Fibroblast of villous mesenchyme (primary cell): ENCODE results near the gene CIITA. TPM values are rescaled to one million over a fixed set of nuclear protein-coding genes. Genes with fewer than 3 reads are reported as not detected.

Source experiments
- DNase-seq: peaks from one replicate; pipeline ENCODE4 v3.0.0-alpha.2; 2010; ENCODE audit warnings: low read depth
- H3K4me3 ChIP-seq: 2 replicates; pipeline ENCODE4 v1.5.1; 2011; ENCODE audit warnings: low read depth, mild to moderate bottlenecking, low read length
- total RNA-seq: library from RNA; depleted of rRNA; stranded (reverse); fragments of >200 nt; gene quantifications from 2 replicates; pipeline ENCODE4 v1.2.3, GENCODE V29; 2012
- TF ChIP-seq, protein P1 (sequence below): IDR thresholded peaks from 2 replicates; pipeline ENCODE4 v1.5.1; 2012; ENCODE audit warnings: low read depth, mild to moderate bottlenecking, low read length; ENCODE audit not compliant: insufficient read depth

The CIITA gene
- total RNA-seq, 1 donor, result under 0.01 TPM

DNA sequence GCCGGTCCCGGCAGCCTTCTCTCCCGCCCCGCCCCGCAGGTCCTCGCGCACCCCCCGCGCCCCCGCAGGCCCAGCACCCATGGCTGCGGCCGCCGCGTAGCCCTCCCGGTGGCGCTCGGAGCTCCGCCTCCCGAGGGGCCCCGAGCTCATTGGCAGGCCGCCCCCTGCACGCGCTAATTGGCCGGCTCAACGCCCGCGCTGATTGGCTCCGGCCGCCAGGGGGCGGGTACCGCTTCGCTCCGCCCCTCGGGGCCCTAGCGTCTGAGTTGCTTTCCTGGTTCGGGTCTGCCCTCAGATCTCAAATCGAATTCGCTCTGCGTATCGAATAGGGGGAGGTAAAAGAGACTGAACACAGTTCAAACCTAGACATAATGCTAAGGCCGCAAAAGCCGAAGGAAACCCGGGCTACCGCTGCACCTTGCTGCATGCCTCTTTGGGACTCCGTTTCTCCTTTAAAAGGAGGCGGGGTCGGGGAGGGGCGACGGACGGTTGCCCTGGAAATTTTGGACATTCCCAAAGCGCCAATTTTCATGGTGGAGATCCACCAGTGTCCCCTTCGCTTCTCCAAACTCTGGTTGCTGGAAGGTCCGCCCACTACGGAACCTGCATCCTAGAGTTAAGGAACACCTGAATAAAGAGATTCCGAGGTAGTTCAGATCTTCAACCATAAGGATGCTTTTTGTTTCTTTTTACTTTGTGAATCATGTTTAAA, 65.5 kb downstream of the CIITA start, which contains the start of gene DEXI:
Gene DEXI, minus strand, starts transcription at position 117 of the 712 bp plus-strand sequence. CDS start 463 bp downstream, outside the sequence.
- peak within 1 kb of the TSS; percentile 76 for H3K4me3 ChIP-seq
- peak; percentile 88 for DNase-seq
- TF ChIP-seq, protein P1, sequence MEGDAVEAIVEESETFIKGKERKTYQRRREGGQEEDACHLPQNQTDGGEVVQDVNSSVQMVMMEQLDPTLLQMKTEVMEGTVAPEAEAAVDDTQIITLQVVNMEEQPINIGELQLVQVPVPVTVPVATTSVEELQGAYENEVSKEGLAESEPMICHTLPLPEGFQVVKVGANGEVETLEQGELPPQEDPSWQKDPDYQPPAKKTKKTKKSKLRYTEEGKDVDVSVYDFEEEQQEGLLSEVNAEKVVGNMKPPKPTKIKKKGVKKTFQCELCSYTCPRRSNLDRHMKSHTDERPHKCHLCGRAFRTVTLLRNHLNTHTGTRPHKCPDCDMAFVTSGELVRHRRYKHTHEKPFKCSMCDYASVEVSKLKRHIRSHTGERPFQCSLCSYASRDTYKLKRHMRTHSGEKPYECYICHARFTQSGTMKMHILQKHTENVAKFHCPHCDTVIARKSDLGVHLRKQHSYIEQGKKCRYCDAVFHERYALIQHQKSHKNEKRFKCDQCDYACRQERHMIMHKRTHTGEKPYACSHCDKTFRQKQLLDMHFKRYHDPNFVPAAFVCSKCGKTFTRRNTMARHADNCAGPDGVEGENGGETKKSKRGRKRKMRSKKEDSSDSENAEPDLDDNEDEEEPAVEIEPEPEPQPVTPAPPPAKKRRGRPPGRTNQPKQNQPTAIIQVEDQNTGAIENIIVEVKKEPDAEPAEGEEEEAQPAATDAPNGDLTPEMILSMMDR, result no peak

DNA sequence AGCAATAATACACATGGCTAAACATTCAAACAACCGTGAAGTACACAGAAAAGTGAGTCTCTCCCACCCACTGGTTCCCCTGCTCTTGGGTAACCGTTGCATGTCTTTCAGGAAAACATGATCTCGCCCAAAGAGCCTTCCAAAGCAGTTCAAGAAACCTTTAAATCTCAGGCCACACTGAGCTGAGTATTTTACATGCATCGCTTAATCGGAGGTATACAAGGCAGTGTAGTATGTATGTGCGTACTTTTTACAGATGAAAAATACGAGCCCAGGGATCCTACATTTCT, 66.0 kb downstream of the CIITA start:
- DNase-seq, result no peak
- no peak overlapping the region for H3K4me3 ChIP-seq
- TF ChIP-seq, protein P1, result no peak

GRCh38 chr16:10944249-10945064, 67.5 kb downstream of the CIITA start, which contains the start of gene CLEC16A:
Gene CLEC16A (plus strand): TSS chr16:10944564. CDS start chr16:10944718, 154 bp downstream.
- DNase-seq, result peak; percentile 97
- TF ChIP-seq, protein P1, result no peak

DNA sequence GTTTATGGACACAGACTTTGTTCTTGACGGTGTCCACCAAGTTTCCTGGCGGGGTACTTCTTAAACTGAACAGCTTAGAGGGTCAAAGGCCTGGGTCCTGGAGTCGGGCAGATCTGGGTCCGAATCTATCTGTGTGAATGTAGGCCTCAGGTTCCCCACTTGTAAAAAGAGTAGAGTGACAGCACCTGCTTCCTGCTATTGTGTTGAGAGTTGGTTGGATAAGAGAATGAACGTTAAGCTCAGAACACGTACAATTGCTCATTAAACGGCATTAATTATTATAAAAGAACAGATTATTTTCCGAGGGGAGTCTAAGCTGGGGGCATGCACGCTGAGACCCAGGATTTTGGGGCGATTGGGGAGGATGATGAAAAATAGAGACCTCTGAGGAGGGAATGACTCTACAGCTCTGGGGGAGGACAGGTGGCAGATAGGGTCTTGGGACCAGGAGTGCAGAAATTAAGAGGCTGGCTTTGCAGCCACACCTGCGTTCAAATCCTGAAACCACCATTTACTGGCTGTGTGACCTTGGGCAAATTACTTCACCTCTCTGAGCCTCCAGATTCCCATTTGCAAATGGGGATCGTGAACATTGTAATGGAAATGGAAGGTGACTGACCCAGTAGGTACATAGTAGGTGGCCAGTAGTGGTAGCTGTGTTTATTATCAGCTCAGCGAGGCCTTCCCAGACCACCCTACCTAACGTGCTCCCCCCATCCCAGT, 68.2 kb downstream of the CIITA start:
- peak overlapping the region; percentile 92 for H3K4me3 ChIP-seq
- TF ChIP-seq, protein P1, result no peak
- DNase-seq, result no peak

More at GRCh38 chr16:10944249-10945064, 67.5 kb downstream of the CIITA start, which contains the start of gene CLEC16A:
- peak within 1 kb of the TSS; percentile 92 for H3K4me3 ChIP-seq

- no peak for DNase-seq
- TF ChIP-seq, protein P1, result no peak
- peak overlapping the region; percentile 1 for H3K4me3 ChIP-seq
Measured at GRCh38 chr16:10946308-10946707, 69.3 kb downstream of the CIITA start.

GRCh38 chr16:10947211-10947787, 70.3 kb downstream of the CIITA start:
- H3K4me3 ChIP-seq, result no peak overlapping the region
- no peak for DNase-seq
- TF ChIP-seq, protein P1, result no peak
